IMR-90 (cell line): ENCODE data around the gene NAGK. TPM values are rescaled to one million over a fixed set of nuclear protein-coding genes. Genes with fewer than 3 reads are reported as not detected.

Experiments used
- ATAC-seq: fragments of 200-7000 bp; cut with Tn5 transposase; 2 replicates; pipeline ENCODE4 v1.9.1; 2020; ENCODE audit warnings: low read depth, mild to moderate bottlenecking, moderate library complexity
- BruUV-seq: library from RNA; stranded (reverse); fragments of 400-500 nt; replicated peaks from 2 replicates; lab custom pipeline; 2021; lab: Mats Ljungman, UMichigan
- CTCF ChIA-PET: fragments of 300-600 bp; formaldehyde crosslinking; extraction: SDS; loops from one replicate; lab custom pipeline; 2021; ENCODE audit warnings: antibody characterized with exemption; lab: Yijun Ruan, JAX
- POLR2A ChIA-PET: fragments of 300-600 bp; sonication (Branson Sonifier 250); formaldehyde crosslinking; loops from one replicate; lab custom pipeline; 2022; ENCODE audit warnings: antibody characterized with exemption; ENCODE audit not compliant: unreplicated experiment; lab: Charles Lee
- DNase-seq: peaks from one replicate; pipeline ENCODE4 v3.0.0; 2013
- H2AFZ ChIP-seq: replicated peaks from 2 replicates; pipeline ENCODE3; 2013; ENCODE audit warnings: low read length, mild to moderate bottlenecking; ENCODE audit not compliant: poor library complexity
- H2AK5ac ChIP-seq: 2 replicates; pipeline ENCODE4 v1.6.1; 2013; ENCODE audit warnings: low read depth, low read length, inconsistent platforms
- H2AK9ac ChIP-seq: replicated peaks from 2 replicates; pipeline ENCODE3; 2013; ENCODE audit warnings: mild to moderate bottlenecking, low read depth, low read length, moderate library complexity; ENCODE audit not compliant: poor library complexity
- H2BK120ac ChIP-seq: 2 replicates; pipeline ENCODE4 v1.6.1; 2013; ENCODE audit warnings: low read depth, low read length, inconsistent platforms
- H2BK15ac ChIP-seq: 3 replicates; pipeline ENCODE4 v1.6.1; 2013; ENCODE audit warnings: low read depth, low read length, inconsistent platforms
- H2BK20ac ChIP-seq: 2 replicates; pipeline ENCODE4 v1.6.1; 2013; ENCODE audit warnings: low read depth, mild to moderate bottlenecking, inconsistent platforms, low read length, moderate library complexity
- H2BK5ac ChIP-seq: 2 replicates; pipeline ENCODE4 v1.6.1; 2013; ENCODE audit warnings: mild to moderate bottlenecking, low read depth, low read length, inconsistent platforms; ENCODE audit not compliant: poor library complexity, severe bottlenecking
- H3K14ac ChIP-seq: replicated peaks from 2 replicates; pipeline ENCODE4 v1.6.1; 2013; ENCODE audit warnings: low read depth, low read length, inconsistent platforms
- H3K18ac ChIP-seq: 2 replicates; pipeline ENCODE4 v1.6.1; 2013; ENCODE audit warnings: low read depth, low read length, control low read depth
- H3K23ac ChIP-seq: 2 replicates; pipeline ENCODE4 v1.6.1; 2013; ENCODE audit warnings: low read depth, low read length, inconsistent platforms
- H3K27ac ChIP-seq: 2 replicates; pipeline ENCODE4 v1.5.1; 2013; ENCODE audit warnings: mild to moderate bottlenecking, control low read depth, low read length; ENCODE audit not compliant: insufficient read depth
- H3K27me3 ChIP-seq: 2 replicates; pipeline ENCODE4 v1.6.1; 2013; ENCODE audit warnings: low read length; ENCODE audit not compliant: control insufficient read depth, insufficient read depth
- H3K36me3 ChIP-seq: 2 replicates; pipeline ENCODE4 v1.6.1; 2013; ENCODE audit warnings: low read length, mixed read lengths; ENCODE audit not compliant: control insufficient read depth, insufficient read depth
- H3K4ac ChIP-seq: 2 replicates; pipeline ENCODE4 v1.6.1; 2013; ENCODE audit warnings: low read depth, low read length, inconsistent platforms
- H3K4me1 ChIP-seq: 2 replicates; pipeline ENCODE4 v1.6.1; 2013; ENCODE audit warnings: low read length, mixed read lengths; ENCODE audit not compliant: control insufficient read depth, insufficient read depth
- H3K4me2 ChIP-seq: 2 replicates; pipeline ENCODE4 v1.6.1; 2013; ENCODE audit warnings: low read depth, mild to moderate bottlenecking, control low read depth, low read length, moderate library complexity
- H3K4me3 ChIP-seq: 2 replicates; pipeline ENCODE4 v1.5.1; 2013; ENCODE audit warnings: low read depth, mild to moderate bottlenecking, control low read depth, low read length, moderate library complexity; ENCODE audit not compliant: insufficient read depth
- H3K56ac ChIP-seq: 2 replicates; pipeline ENCODE4 v1.6.1; 2013; ENCODE audit warnings: low read length, inconsistent platforms; ENCODE audit not compliant: insufficient read depth; ENCODE audit errors: extremely low read depth
- H3K79me1 ChIP-seq, 2 experiments: 2 replicates each; pipeline ENCODE4 v1.6.1; 2013; ENCODE audit warnings: low read length in 2 of 2, inconsistent platforms in 1 of 2, low read depth in 1 of 2
- H3K9ac ChIP-seq: 2 replicates; pipeline ENCODE4 v1.6.1; 2013; ENCODE audit warnings: low read depth, low read length, control low read depth
- H3K9me1 ChIP-seq: 2 replicates; pipeline ENCODE4 v1.6.1; 2013; ENCODE audit warnings: low read length, inconsistent platforms; ENCODE audit not compliant: insufficient read depth
- H3K9me3 ChIP-seq: 2 replicates; pipeline ENCODE4 v1.6.1; 2013; ENCODE audit warnings: low read length; ENCODE audit not compliant: control insufficient read depth, insufficient read depth
- H4K20me1 ChIP-seq: 2 replicates; pipeline ENCODE4 v1.6.1; 2013; ENCODE audit warnings: low read length, inconsistent platforms; ENCODE audit not compliant: insufficient read depth
- H4K5ac ChIP-seq: 2 replicates; pipeline ENCODE4 v1.6.1; 2013; ENCODE audit warnings: mild to moderate bottlenecking, low read depth, low read length, control low read depth
- H4K8ac ChIP-seq, 2 experiments: 2 replicates each; pipeline ENCODE4 v1.6.1; 2013; ENCODE audit warnings: low read depth in 2 of 2, low read length in 2 of 2, control low read depth in 1 of 2, inconsistent platforms in 1 of 2
- H4K91ac ChIP-seq: 2 replicates; pipeline ENCODE4 v1.6.1; 2013; ENCODE audit warnings: low read depth, low read length, inconsistent platforms; ENCODE audit not compliant: insufficient read depth
- BHLHE40 ChIP-seq: fragments of 150-350 bp; IDR thresholded peaks from 2 replicates; pipeline ENCODE4 v1.6.1; 2016; ENCODE audit warnings: mild to moderate bottlenecking, low read depth, low read length
- CEBPB ChIP-seq: IDR thresholded peaks from 2 replicates; pipeline ENCODE4 v1.6.1; 2012; ENCODE audit warnings: low read depth, low read length, improper control_type of control experiment
- CHD1 ChIP-seq: IDR thresholded peaks from 2 replicates; pipeline ENCODE4 v1.6.1; 2012; ENCODE audit warnings: low read depth, low read length, improper control_type of control experiment
- CTCF ChIP-seq: conservative IDR thresholded peaks from 2 replicates; pipeline ENCODE4 v1.5.1; 2012; ENCODE audit warnings: mild to moderate bottlenecking, low read depth, low read length, improper control_type of control experiment
- ELK1 ChIP-seq: fragments of 150-350 bp; IDR thresholded peaks from 2 replicates; pipeline ENCODE4 v1.6.1; 2016; ENCODE audit warnings: low read depth, mild to moderate bottlenecking, low read length, moderate library complexity, borderline replicate concordance
- FOS ChIP-seq: fragments of 150-350 bp; IDR thresholded peaks from 2 replicates; pipeline ENCODE4 v1.6.1; 2016; ENCODE audit warnings: low read depth, low read length
- MAFK ChIP-seq: IDR thresholded peaks from 2 replicates; pipeline ENCODE4 v1.6.1; 2012; ENCODE audit warnings: low read depth, low read length, improper control_type of control experiment
- MAZ ChIP-seq: IDR thresholded peaks from 2 replicates; pipeline ENCODE4 v1.6.1; 2012; ENCODE audit warnings: low read depth, mild to moderate bottlenecking, low read length, improper control_type of control experiment, moderate library complexity, borderline replicate concordance
- MXI1 ChIP-seq: IDR thresholded peaks from 2 replicates; pipeline ENCODE4 v1.6.1; 2012; ENCODE audit warnings: low read depth, mild to moderate bottlenecking, low read length, moderate library complexity, borderline replicate concordance
- NFE2L2 ChIP-seq: fragments of 150-350 bp; IDR thresholded peaks from 2 replicates; pipeline ENCODE4 v1.6.1; 2016; ENCODE audit warnings: low read depth, mild to moderate bottlenecking, low read length
- POLR2A ChIP-seq: IDR thresholded peaks from 2 replicates; pipeline ENCODE4 v1.6.1; 2012; ENCODE audit warnings: mild to moderate bottlenecking, low read depth, low read length
- RAD21 ChIP-seq: IDR thresholded peaks from 2 replicates; pipeline ENCODE4 v1.6.1; 2012; ENCODE audit warnings: low read length, improper control_type of control experiment
- RCOR1 ChIP-seq: IDR thresholded peaks from 2 replicates; pipeline ENCODE4 v1.6.1; 2012; ENCODE audit warnings: mild to moderate bottlenecking, low read length, improper control_type of control experiment; ENCODE audit not compliant: insufficient replicate concordance
- RFX5 ChIP-seq: IDR thresholded peaks from 2 replicates; pipeline ENCODE4 v1.8.0; 2012; ENCODE audit warnings: low read depth, mild to moderate bottlenecking, low read length, moderate library complexity
- SMC3 ChIP-seq: fragments of 150-350 bp; IDR thresholded peaks from 2 replicates; pipeline ENCODE4 v1.6.1; 2016; ENCODE audit warnings: low read depth, mild to moderate bottlenecking, antibody characterized with exemption, low read length, moderate library complexity
- USF2 ChIP-seq: fragments of 150-350 bp; IDR thresholded peaks from 2 replicates; pipeline ENCODE4 v1.6.1; 2017; ENCODE audit warnings: mild to moderate bottlenecking, antibody characterized with exemption, low read length, low read depth
- WGBS, 2 experiments: methylation state at CpG; one replicate each; pipeline versions ENCODE4 v1.1.5 to v1.1.7; 2013; ENCODE audit warnings: missing lambda C conversion rate in 2 of 2; ENCODE audit not compliant: insufficient read length in 1 of 2; ENCODE audit errors: extremely low coverage in 2 of 2; 5-methylcytosine and 5-hydroxymethylcytosine counted together
- dilution Hi-C: fragments of 300-500 bp; cut with HindIII; formaldehyde crosslinking; loops from one replicate; pipeline ENCODE4 v1.14.3; 2018; ENCODE audit warnings: low sequenced_read_pairs; ENCODE audit not compliant: unreplicated experiment
- in situ Hi-C: fragments of 300-500 bp; cut with MboI; formaldehyde crosslinking; loops from 3 replicates; pipeline ENCODE4 v1.14.3; 2019; ENCODE audit warnings: low sequenced_read_pairs, inconsistent platforms, mixed read lengths
- intact Hi-C: fragments of 100-400 bp; cut with micrococcal nuclease; formaldehyde crosslinking; loops from 2 replicates; pipeline ENCODE4 v1.10.0; 2022
- polyA plus RNA-seq, 3 experiments: library from polyadenylated mRNA; depleted of rRNA; stranded (reverse); fragments of >200 nt; gene quantifications; 2 replicates each; pipeline ENCODE4 v1.2.3, GENCODE V29; 2012; ENCODE audit warnings: low replicate concordance in 1 of 3
- total RNA-seq: library from RNA; depleted of rRNA; stranded (reverse); fragments of >200 nt; gene quantifications from 2 replicates; pipeline ENCODE4 v1.2.3, GENCODE V29; 2012

Gene NAGK
- total and polyA plus RNA-seq, 2 of the 4 experiments (the other 2 are of a cell fraction), result 60.4 to 146 TPM

GRCh38 chr2:71120195-71120594 lies 51.7 kb downstream of the NAGK start:
- ATAC-seq (no peak), DNase-seq (no peak)
- intact Hi-C loops, result loop anchor here (10.0 kb wide), 1 partner anchor 115 kb away; no protein-coding TSS in a partner anchor
- no peak overlapping the region for H3K23ac ChIP-seq
- H3K18ac ChIP-seq, result no peak overlapping the region
- no peaks in the 10 kb centered on the region; the same call in 1 of the 2 replicates for H4K20me1 ChIP-seq
- no peaks in the 10 kb centered on the region for H3K4me1 ChIP-seq
- no TSS peak for BruUV-seq
- H2BK5ac ChIP-seq, result no peak overlapping the region
- no peaks in the 10 kb centered on the region for H3K27me3 ChIP-seq
- ChIA-PET POLR2A (no interaction called here), CTCF (no interaction called here)
- no peak overlapping the region for H3K4me2 ChIP-seq
- peaks cover 26% of the 10 kb centered on the region for H3K36me3 ChIP-seq
- no peaks in the 10 kb centered on the region for H3K9me3 ChIP-seq
- no peak for TF ChIP-seq NFE2L2
- TF ChIP-seq RFX5, result no peak
- no peak for TF ChIP-seq MAFK
- no peak for TF ChIP-seq POLR2A
- no peak for TF ChIP-seq CTCF
- TF ChIP-seq MAZ, result no peak
- TF ChIP-seq USF2, result no peak
- TF ChIP-seq SMC3, result no peak
- TF ChIP-seq MXI1, result no peak
- no peak for TF ChIP-seq FOS
- no peak for TF ChIP-seq RCOR1
- no peak for TF ChIP-seq CEBPB
- TF ChIP-seq CHD1, result no peak
- TF ChIP-seq RAD21, result no peak
- TF ChIP-seq ELK1, result no peak
- TF ChIP-seq BHLHE40, result no peak
- no peak overlapping the region for H2AK9ac ChIP-seq
- no peaks in the 10 kb centered on the region; the same call in 1 of the 2 replicates for H3K9me1 ChIP-seq
- H3K9ac ChIP-seq, result no peak overlapping the region
- in situ Hi-C loops, result no loop called here
- no peak overlapping the region for H2BK120ac ChIP-seq
- no peak overlapping the region for H4K91ac ChIP-seq
- no peak overlapping the region for H3K27ac ChIP-seq
- H3K4me3 ChIP-seq, result no peak overlapping the region
- H4K8ac ChIP-seq, result no peak overlapping the region
- WGBS, 2 experiments, result no CpG with 5 or more reads among the region's 6 CpGs
- no peak overlapping the region for H2AK5ac ChIP-seq
- H3K79me1 ChIP-seq, result peaks cover 13 to 48% of the 10 kb centered on the region in 2 experiments; a peak in 3 of 4 replicates
- dilution Hi-C loops, result no loop called here
- no peak overlapping the region for H2AFZ ChIP-seq
- no peak overlapping the region for H3K4ac ChIP-seq
- H3K56ac ChIP-seq, result no peak overlapping the region
- H3K14ac ChIP-seq, result no peak overlapping the region
- no peak overlapping the region for H2BK15ac ChIP-seq
- no peak overlapping the region for H2BK20ac ChIP-seq
- no peak overlapping the region for H4K5ac ChIP-seq
